Liver (tissue), 3 donors: ENCODE data around the gene BZW2.

ENCODE experiments used
- ATF3 ChIP-seq: IDR thresholded peaks from 2 replicates; pipeline ENCODE4 v1.6.1; 2016; ENCODE audit warnings: antibody characterized with exemption
- CTCF ChIP-seq: fragments of 150-350 bp; IDR thresholded peaks from 2 replicates; pipeline ENCODE4 v1.5.1; 2017; ENCODE audit warnings: improper control_type of control experiment, low read depth, low read length; ENCODE audit not compliant: missing input control
- EGR1 ChIP-seq, 2 donors: IDR thresholded peaks; 2 replicates each; pipeline ENCODE4 v1.6.1; 2016 to 2018; ENCODE audit warnings: antibody characterized with exemption in 2 of 2, low read depth in 2 of 2
- FOXA1 ChIP-seq: IDR thresholded peaks from 2 replicates; pipeline ENCODE4 v1.6.1; 2016; ENCODE audit warnings: antibody characterized with exemption
- JUND ChIP-seq, 2 donors: IDR thresholded peaks; 2 replicates each; pipeline ENCODE4 v1.6.1; 2016; ENCODE audit warnings: antibody characterized with exemption in 2 of 2
- MAX ChIP-seq: IDR thresholded peaks from 2 replicates; pipeline ENCODE4 v1.6.1; 2016; ENCODE audit warnings: antibody characterized with exemption
- NR2F2 ChIP-seq: IDR thresholded peaks from 2 replicates; pipeline ENCODE4 v1.6.1; 2016; ENCODE audit warnings: antibody characterized with exemption
- RAD21 ChIP-seq, 2 donors: IDR thresholded peaks; 2 replicates each; pipeline ENCODE4 v1.6.1; 2016; ENCODE audit warnings: antibody characterized with exemption in 2 of 2, mild to moderate bottlenecking in 2 of 2
- REST ChIP-seq: IDR thresholded peaks from 2 replicates; pipeline ENCODE4 v1.6.1; 2016; ENCODE audit warnings: antibody characterized with exemption, mild to moderate bottlenecking
- SP1 ChIP-seq: IDR thresholded peaks from 2 replicates; pipeline ENCODE4 v1.6.1; 2018; ENCODE audit warnings: antibody characterized with exemption, mild to moderate bottlenecking
- TAF1 ChIP-seq: conservative IDR thresholded peaks from 2 replicates; pipeline ENCODE4 v1.6.1; 2016; ENCODE audit warnings: antibody characterized with exemption, mild to moderate bottlenecking
- YY1 ChIP-seq: IDR thresholded peaks from 2 replicates; pipeline ENCODE4 v1.6.1; 2016; ENCODE audit warnings: antibody characterized with exemption, mild to moderate bottlenecking
- ZBTB33 ChIP-seq: IDR thresholded peaks from 2 replicates; pipeline ENCODE4 v1.6.1; 2016; ENCODE audit warnings: antibody characterized with exemption
- donor health status: healthy.
- donor health status: healthy.

- TF ChIP-seq TAF1 (no peak), SP1 (no peak), FOXA1 (no peak), CTCF (no peak), YY1 (no peak), RAD21 (IDR thresholded peaks at IDR 0.05) (no peak), EGR1 (IDR thresholded peaks at IDR 0.05; ENCODE audit: low read depth in 2 of 2) (no peak), MAX (no peak), JUND (IDR thresholded peaks at IDR 0.05) (no peak), ATF3 (no peak), NR2F2 (no peak), REST (no peak), ZBTB33 (no peak)
Observed at GRCh38 chr7:16599860-16600259, 46.1 kb upstream of the BZW2 start.
